ENCODE data around the gene GPBP1L1.

GPBP1L1 gene

GRCh38 chr1:45668526-45668925 lies 17.8 kb downstream of the GPBP1L1 start:
- H3K4me2 ChIP-seq (ENCODE audit: low read length): no peak overlapping the region
- H3K9me3 ChIP-seq (ENCODE audit: control insufficient read depth, insufficient read depth, low read length): no peaks in the 10 kb centered on the region
- H3K36me3 ChIP-seq (ENCODE audit: control insufficient read depth, low read length): peaks cover 40% of the 10 kb centered on the region

GRCh38 chr1:45667321-45668111 lies 18.8 kb downstream of the GPBP1L1 start:
- H3K4me1 ChIP-seq (ENCODE audit: control insufficient read depth, low read length): 0 out of 2 replicates have a peak, but pooled peaks cover 7% of the 10 kb centered on the region
- no peaks in the 10 kb centered on the region for H3K27me3 ChIP-seq (ENCODE audit: control insufficient read depth, low read length)
- no peak overlapping the region for H3K27ac ChIP-seq (ENCODE audit: low read depth, low read length)
- no peak overlapping the region for H3K4me2 ChIP-seq (ENCODE audit: low read length)
- no peaks in the 10 kb centered on the region for H3K9me3 ChIP-seq (ENCODE audit: control insufficient read depth, insufficient read depth, low read length)
- H3K9me2 ChIP-seq (replicated peaks; ENCODE audit: control insufficient read depth, low read length): no peaks in the 10 kb centered on the region
- H3K4me3 ChIP-seq (ENCODE audit: low read length): no peak overlapping the region
- peaks cover 36% of the 10 kb centered on the region for H3K36me3 ChIP-seq (ENCODE audit: control insufficient read depth, low read length)
- peaks cover 100% of the 10 kb centered on the region for H3K79me2 ChIP-seq (ENCODE audit: control insufficient read depth, low read length)
- peaks cover 3% of the 10 kb centered on the region for H3F3A ChIP-seq (ENCODE audit: control insufficient read depth, insufficient read depth)
- TF ChIP-seq CTCF (IDR thresholded peaks at IDR 0.05; ENCODE audit: low read depth, low read length, poor library complexity, severe bottlenecking) (no peak), EZH2phosphoT487 (IDR thresholded peaks at IDR 0.05; ENCODE audit: borderline replicate concordance, low read length) (no peak)
- H4K20me1 ChIP-seq (ENCODE audit: control insufficient read depth, insufficient read depth, low read depth, low read length): peaks cover 30% of the 10 kb centered on the region; the same call in 1 of the 2 replicates

More at GRCh38 chr1:45668526-45668925, 17.8 kb downstream of the GPBP1L1 start:
- no peak overlapping the region for H3K27ac ChIP-seq (ENCODE audit: low read depth, low read length)
- H3K27me3 ChIP-seq (ENCODE audit: control insufficient read depth, low read length): no peaks in the 10 kb centered on the region
- H3F3A ChIP-seq (ENCODE audit: control insufficient read depth, insufficient read depth): peaks cover 3% of the 10 kb centered on the region
- TF ChIP-seq CTCF (IDR thresholded peaks at IDR 0.05; ENCODE audit: low read depth, low read length, poor library complexity, severe bottlenecking) (no peak), EZH2phosphoT487 (IDR thresholded peaks at IDR 0.05; ENCODE audit: borderline replicate concordance, low read length) (no peak)
- peaks cover 100% of the 10 kb centered on the region for H3K79me2 ChIP-seq (ENCODE audit: control insufficient read depth, low read length)
- no peaks in the 10 kb centered on the region for H3K9me2 ChIP-seq (replicated peaks; ENCODE audit: control insufficient read depth, low read length)
- peaks cover 33% of the 10 kb centered on the region; the same call in 1 of the 2 replicates for H4K20me1 ChIP-seq (ENCODE audit: control insufficient read depth, insufficient read depth, low read depth, low read length)
- H3K4me1 ChIP-seq (ENCODE audit: control insufficient read depth, low read length): 0 out of 2 replicates have a peak, but pooled peaks cover 7% of the 10 kb centered on the region
- no peak overlapping the region for H3K4me3 ChIP-seq (ENCODE audit: low read length)

- H3K79me2 ChIP-seq (ENCODE audit: control insufficient read depth, low read length): peaks cover 100% of the 10 kb centered on the region
- H3K27ac ChIP-seq (ENCODE audit: low read depth, low read length): no peak overlapping the region
- H3K4me2 ChIP-seq (ENCODE audit: low read length): no peak overlapping the region
- peaks cover 39% of the 10 kb centered on the region for H3K36me3 ChIP-seq (ENCODE audit: control insufficient read depth, low read length)
- H3K9me2 ChIP-seq (replicated peaks; ENCODE audit: control insufficient read depth, low read length): no peaks in the 10 kb centered on the region
- no peaks in the 10 kb centered on the region for H3K27me3 ChIP-seq (ENCODE audit: control insufficient read depth, low read length)
- no peaks in the 10 kb centered on the region for H3K9me3 ChIP-seq (ENCODE audit: control insufficient read depth, insufficient read depth, low read length)
- H3K4me1 ChIP-seq (ENCODE audit: control insufficient read depth, low read length): 0 out of 2 replicates have a peak, but pooled peaks cover 7% of the 10 kb centered on the region
- peaks cover 3% of the 10 kb centered on the region for H3F3A ChIP-seq (ENCODE audit: control insufficient read depth, insufficient read depth)
- H3K4me3 ChIP-seq (ENCODE audit: low read length): no peak overlapping the region
- TF ChIP-seq EZH2phosphoT487 (IDR thresholded peaks at IDR 0.05; ENCODE audit: borderline replicate concordance, low read length): no peak
- TF ChIP-seq CTCF (IDR thresholded peaks at IDR 0.05; ENCODE audit: low read depth, low read length, poor library complexity, severe bottlenecking): no peak
- peaks cover 27% of the 10 kb centered on the region; the same call in 1 of the 2 replicates for H4K20me1 ChIP-seq (ENCODE audit: control insufficient read depth, insufficient read depth, low read depth, low read length)
Measured at GRCh38 chr1:45666836-45667235, 19.5 kb downstream of the GPBP1L1 start.

Measured in DOHH2 (cell line).